NCI-H2081 treated with DMSO at 0.1 percent for 48 hours (cell line): ENCODE results near the gene DUSP9.

ENCODE experiments used
- DNase-seq: peaks from one replicate; lab custom pipeline; 2025; lab: John Stamatoyannopoulos, UW

Gene DUSP9

DNA sequence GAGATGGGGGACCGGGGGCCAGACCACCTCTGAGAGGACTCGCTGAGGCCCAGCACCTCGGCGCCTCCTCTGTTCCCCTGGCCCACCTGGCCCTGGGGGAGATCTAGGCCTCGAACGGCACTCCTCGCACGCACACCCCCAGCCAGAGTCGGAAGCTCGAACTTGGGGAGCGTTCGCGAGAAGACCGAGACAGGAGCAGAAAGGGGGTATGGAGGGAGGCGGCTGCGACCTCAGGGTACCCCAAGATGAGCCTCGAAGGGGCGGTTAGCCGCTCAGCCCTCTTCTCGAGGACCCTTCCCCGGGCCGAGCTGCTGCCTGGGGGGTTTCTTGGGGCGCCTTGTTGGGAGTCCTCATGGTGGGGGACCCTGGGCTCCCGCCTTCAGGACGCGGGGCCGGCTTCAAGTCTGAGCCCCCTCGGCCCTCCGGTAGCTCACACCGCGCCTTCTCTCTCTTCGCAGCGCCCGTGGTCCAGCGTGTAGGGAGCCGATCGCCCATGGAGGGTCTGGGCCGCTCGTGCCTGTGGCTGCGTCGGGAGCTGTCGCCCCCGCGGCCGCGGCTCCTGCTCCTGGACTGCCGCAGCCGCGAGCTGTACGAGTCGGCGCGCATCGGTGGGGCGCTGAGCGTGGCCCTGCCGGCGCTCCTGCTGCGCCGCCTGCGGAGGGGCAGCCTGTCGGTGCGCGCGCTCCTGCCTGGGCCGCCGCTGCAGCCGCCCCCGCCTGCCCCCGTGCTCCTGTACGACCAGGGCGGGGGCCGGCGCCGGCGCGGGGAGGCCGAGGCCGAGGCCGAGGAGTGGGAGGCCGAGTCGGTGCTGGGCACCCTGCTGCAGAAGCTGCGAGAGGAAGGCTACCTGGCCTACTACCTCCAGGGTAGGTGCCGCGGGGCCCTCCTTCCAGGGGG lies 706 bp downstream of the DUSP9 start:
- no peak for DNase-seq

DNA sequence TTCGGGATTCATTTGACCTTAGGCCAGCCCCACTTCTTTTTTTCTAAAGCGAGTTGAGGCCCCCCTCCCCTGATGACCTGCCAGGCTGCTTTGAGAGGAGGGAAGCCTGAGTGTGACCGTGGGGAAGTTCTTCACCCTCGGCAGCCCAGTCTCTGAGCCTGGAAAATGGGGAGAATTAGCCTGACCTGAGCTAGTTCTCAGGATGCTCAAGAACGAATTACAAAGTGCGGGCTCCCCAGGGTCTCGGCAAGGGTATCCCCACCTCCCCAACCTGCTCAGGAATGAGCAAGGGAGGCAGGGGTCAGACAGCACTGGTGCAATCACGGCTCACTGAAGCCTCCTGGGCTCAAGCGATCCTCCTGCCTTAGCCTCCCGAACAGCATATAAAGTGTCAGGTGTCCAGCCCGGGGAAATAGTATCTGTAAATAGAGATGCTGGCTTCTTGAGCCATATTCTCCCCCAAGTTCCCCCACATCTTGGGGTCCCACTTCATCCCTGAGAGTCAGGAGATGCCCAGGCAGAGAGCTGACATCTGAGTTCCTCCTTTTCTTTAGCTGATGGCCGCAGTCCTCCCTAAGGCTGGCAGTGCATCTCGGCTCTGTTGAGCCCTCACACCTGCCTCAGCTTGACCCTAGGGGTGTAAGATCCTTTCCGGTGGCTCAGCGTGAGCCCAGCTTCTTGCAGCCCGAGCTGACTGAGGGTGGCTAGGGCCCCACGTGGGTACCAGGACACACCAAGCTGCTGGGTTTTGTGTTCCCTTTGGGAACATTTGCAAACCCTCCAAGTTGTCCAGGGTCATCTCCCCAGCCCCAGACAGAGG lies 1.6 kb downstream of the DUSP9 start:
- no peak for DNase-seq

GRCh38 chrX:153649178-153649914 lies 2.3 kb downstream of the DUSP9 start:
- no peak for DNase-seq

DNA sequence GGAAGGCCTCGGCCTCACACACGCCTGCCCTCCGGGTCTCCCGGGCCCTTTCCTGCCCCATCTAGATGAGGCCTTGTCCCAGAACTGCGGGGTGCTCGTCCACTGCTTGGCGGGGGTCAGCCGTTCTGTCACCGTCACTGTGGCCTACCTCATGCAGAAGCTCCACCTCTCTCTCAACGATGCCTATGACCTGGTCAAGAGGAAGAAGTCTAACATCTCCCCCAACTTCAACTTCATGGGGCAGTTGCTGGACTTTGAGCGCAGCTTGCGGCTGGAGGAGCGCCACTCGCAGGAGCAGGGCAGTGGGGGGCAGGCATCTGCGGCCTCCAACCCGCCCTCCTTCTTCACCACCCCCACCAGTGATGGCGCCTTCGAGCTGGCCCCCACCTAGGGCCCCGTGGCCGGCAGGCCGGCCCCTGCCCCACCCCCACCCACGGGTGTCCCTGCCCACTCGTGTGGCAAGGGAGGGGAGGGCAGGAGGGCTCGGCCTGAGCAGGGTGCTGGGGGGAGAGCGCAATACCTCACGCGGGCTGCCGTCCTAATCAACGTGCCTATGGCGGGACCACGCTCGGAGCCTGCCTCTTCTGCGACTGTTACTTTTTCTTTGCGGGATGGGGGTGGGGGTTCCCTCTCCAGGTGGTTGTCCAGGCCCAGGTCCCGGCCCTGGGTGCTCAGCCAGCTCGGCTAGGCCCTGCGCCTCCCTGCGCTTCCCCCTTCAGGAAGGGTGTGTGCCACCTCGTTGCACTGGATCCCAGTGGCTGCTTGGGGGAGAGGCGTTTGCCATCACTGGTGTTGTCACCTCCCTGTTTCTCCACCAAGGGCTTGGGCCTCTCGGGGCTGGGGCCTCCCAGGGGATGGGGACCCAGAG lies 3.1 kb downstream of the DUSP9 start:
- no peak for DNase-seq

DNA sequence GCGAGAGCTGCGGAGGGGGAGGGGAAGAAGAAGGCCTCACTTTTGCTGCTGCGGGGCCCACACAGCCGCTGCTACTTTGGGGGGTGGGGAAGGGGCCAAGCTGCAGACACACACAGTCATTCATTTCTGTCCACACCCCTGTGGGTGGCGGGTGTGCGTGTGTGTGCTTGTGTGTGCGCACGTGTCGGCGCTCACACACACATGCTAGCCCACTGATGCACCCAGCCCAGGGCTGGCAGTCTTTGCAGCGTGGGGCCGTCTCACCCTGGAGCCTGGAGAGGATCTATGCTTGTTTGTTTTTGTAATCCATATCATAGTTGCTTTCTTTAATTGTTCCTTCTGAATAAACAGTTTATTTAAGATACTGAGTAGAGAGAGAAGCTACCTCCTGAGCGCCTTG lies 4.0 kb downstream of the DUSP9 start:
- DNase-seq = no peak

DNA sequence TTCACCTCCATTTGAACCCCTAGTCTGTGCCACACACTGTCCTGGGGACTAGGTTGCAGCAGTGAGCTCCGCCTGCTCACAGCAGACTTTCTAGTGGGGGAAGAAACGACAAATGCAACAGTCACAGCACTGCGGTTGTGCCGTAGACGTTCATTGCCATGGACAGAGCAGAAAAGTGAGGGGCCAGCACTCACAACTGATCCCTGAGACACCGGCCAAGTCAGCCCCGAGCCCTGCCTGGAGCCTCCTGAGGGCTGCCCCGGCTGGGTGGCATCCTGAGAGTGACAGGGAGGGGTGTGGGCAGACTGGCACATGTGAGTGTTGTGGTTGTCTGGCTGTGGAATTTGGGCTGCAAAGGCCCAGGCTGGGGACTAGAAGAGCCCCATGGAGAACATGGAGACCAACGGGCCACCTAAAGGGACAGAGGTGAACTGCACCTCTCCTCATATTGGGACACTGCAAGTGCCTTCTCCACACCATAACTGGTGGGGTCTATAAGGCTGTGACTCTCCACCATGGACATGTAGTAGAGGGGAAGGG lies 4.6 kb downstream of the DUSP9 start:
- DNase-seq = no peak

- no peak for DNase-seq
Measured at GRCh38 chrX:153653556-153653955, 6.6 kb downstream of the DUSP9 start.

- DNase-seq = no peak
Measured at GRCh38 chrX:153657161-153657560, 10.2 kb downstream of the DUSP9 start.

GRCh38 chrX:153659268-153659667 lies 12.3 kb downstream of the DUSP9 start:
- DNase-seq = no peak

DNA sequence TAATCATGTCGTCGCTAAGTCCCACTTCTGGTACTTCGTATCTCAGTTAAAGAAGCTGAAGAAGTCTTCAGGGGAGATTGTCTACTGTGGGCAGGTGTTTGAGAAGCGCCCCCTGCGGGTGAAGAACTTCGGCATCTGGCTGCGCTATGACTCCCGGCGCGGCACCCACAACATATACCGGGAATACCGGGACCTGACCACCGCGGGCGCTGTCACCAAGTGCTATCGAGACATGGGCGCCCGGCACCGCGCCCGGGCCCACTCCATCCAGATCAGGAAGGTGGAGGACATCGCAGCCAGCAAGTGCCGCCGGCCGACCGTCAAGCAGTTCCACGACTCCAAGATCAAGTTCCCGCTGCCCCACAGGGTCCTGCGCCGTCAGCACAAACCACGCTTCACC lies 15.3 kb downstream of the DUSP9 start:
- DNase-seq = no peak

DNA sequence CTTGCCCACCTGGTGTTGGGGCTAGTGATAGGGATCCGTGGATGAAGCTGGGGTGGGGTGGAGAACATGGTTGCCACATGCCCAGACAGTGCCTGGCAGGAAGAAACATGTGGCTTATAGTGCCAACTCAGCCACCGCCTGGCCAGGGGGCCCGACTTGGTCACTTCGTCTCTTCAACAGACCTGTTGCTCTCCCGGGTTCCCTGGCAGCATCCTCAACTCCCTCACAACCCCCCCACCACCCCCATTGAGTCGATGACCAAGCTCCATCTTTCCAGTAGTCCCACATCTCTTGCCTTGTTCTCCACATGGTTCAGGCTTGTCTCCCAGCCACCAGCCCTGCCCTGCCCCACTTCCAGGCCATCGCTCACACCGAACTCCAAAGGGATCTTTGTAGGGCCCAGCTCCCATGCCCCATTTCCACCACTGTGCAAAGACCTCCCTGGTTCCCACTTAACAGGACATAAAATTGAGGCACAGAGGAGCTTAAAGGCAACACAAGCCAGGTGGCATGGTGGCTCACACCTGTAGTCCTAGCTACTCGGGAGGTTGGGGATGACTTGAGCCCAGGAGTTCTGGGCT lies 18.8 kb downstream of the DUSP9 start:
- no peak for DNase-seq

DNA sequence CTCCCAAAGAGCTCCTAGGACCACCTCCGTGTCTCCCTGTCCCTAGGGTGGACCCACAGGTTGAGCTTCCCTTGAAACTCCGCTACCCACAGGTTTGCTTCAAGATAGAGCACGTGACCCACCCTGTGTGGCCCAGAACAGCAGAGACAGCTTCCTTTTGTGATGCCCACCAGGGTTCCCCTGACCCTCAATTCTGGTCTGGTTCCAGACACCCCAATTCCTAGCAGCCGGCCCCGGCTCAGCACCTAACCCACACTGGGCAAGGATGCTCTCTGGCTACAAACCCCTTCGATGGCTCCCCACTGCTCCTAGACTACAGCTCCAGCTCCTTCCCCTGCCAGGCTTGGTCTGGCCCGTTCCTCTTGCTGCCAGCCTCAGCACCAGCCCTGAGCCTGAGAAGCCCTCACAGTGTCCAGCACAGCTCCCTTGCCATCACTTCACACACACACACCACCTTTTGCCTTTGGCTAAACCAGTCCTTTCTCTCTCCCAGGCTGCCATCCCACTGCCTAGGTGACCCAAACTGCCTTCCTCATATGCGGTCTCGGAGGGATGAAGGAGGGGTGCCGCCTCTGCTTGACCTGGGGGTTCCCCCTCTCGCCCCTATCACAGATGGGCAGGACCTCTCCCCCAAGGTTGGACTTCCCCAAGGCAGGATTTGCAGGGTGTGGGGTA lies 20.4 kb downstream of the DUSP9 start:
- DNase-seq = no peak

GRCh38 chrX:153667956-153668396 lies 21.0 kb downstream of the DUSP9 start:
- no peak for DNase-seq

- DNase-seq = no peak
Measured at GRCh38 chrX:153668423-153669173, 21.6 kb downstream of the DUSP9 start.

GRCh38 chrX:153669174-153669890 lies 22.3 kb downstream of the DUSP9 start:
- DNase-seq = no peak

- DNase-seq = no peak
Measured at GRCh38 chrX:153669901-153670731, 23.1 kb downstream of the DUSP9 start.

DNA sequence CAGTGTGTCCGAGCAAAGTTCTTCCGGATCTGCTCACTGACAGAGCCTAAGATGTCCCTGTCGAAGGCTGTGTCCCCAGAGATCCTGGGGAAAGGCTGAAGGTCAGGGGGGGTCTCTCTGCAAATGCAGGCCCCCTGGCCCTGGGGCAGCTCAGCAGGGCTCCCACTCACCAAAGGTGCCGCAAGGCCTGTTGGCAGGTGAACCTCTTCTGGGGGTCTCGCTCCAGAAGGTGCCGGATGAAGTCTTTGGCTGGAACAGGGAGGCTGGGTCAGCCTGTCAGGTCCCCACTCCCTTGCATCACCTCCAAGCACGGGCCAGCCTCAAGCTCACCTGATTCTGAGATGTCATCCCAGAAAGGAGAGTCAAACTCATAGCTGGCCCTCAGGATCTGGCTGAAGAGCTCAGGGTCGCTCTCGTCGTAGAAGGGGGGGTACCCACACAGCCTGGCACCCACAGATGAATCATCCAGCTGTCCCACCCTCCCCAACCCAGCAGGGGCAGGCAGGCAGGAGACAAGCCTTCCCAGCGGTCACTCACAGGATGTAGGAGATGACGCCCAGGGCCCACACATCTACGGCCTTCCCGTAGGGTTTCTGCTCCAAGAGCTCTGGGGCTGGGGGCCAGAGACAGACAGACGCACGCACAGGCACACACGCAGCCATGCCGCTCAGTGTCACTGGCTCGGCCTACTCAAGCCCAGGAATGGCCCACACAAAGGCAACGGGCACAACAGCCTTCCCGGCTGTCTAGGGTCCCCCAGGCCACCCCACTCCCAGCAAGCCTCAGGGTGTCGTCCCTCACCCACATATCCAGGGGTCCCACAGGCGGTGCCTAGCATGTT lies 24.0 kb downstream of the DUSP9 start:
- no peak for DNase-seq
